ENCODE measurements around the gene MAD1L1.

MAD1L1 gene

GRCh38 chr7:1946025-1946772, 286.5 kb downstream of the MAD1L1 start:
- no peak for DNase-seq

DNA sequence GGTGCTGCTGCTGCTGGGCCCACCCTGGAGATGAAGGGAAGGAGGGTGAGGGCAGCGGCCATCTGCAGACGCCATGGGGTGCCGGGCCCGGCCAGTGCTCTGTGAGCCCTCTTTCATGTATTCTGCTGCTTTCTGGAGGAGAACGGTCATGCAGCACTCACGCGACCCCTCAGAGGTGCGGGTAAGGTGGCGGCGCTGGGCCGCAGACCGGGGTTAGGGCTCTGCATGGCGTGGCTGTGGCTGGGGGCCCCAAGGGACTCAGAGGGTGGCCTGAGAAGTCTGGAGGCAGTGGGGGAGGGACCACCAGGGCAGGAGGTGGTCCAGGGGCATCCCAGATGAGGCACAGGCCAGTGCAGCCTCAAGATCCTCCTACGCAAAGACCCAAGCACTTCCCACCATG, 287.2 kb downstream of the MAD1L1 start:
- no peak for DNase-seq

- no peak for DNase-seq
Observed at GRCh38 chr7:1944619-1945210, 288.0 kb downstream of the MAD1L1 start.

DNA sequence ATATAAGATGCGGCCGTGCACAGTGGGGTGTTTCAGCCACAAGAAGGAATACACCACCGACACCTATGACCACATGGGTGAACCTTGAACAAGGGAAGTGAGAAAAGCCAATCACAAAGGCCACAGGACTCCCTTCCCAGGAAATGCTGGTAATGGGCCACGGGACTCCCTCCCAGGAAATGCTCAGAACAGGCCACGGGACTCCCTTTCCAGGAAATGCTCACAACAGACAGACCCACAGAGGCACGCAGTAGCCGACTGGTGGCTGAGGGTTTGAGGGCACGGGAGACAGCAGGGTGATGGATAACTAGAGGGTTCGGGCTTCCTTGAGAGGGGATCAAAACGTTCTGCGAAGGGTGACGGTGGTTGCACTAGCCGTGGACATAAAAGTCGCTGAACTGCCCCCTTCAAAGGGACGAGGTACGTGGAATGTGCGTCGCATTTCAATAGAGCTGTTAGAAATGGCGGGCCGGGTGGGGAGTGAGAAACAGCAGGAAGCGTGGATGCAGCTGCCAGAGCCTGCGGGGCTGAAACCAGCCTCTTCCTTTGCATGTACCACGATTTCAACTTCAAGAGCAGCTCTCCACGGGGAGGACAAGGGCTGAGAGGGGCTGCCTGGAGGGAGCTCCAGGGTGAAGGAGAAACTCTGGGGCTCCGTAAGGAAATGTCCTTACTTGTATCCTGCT, 288.7 kb downstream of the MAD1L1 start:
- no peak for DNase-seq

DNA sequence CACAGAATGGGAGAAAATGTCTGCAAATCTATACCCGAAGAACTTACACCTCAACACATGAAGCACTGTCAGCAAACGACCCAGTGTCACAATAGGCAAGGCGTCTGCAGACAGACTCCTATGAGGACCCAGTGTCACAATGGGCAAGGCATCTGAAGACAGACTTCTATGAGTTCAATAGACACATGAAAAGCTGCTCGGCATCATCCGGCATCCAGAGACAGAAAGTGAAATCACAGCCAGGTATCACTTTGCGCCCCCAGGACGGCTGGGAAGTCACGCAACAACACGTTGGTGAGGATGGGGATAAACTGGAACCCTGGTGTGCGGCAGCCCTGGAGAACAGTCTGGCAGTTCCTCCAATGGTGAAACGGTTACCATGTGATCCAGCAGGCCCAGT, 289.4 kb downstream of the MAD1L1 start:
- DNase-seq: no peak

- no peak for DNase-seq
Observed at GRCh38 chr7:1942941-1943289, 289.8 kb downstream of the MAD1L1 start.

DNA sequence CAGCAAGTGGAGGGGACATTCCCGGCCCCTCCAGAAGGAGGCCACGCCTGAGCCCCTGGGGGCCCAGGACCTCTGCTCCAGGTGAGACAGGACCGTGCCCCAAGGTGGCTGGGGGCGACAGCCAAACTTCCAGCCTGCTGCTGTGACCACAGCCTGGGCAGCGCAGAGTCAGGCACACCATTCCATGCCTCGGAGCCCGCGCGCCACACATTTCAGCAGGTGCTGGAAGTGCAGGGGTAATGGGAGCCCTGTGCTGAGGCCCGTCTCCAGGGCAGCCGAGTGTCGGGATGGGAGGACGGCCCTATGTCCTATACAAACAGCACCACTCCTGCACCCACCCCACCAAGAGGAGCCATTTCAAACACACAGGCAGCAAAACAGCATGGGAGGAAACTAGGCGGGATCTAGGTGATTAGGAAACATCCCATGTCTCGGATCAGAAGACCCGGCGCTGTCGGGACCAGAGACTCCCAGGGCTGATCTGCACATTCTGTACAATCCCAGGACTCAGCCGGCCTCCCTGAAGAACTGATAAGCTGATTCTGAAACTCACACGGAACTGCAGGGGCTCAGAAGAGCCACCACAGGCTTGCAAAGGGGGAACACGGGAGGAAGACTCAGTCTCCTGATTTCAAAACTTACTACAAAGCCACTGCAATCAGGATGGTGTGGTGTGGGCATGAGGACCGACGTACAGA, 290.4 kb downstream of the MAD1L1 start:
- no peak for DNase-seq

GRCh38 chr7:1941464-1942242, 291.1 kb downstream of the MAD1L1 start:
- no peak for DNase-seq

- DNase-seq: no peak
Observed at GRCh38 chr7:1940863-1941262, 291.9 kb downstream of the MAD1L1 start.

DNA sequence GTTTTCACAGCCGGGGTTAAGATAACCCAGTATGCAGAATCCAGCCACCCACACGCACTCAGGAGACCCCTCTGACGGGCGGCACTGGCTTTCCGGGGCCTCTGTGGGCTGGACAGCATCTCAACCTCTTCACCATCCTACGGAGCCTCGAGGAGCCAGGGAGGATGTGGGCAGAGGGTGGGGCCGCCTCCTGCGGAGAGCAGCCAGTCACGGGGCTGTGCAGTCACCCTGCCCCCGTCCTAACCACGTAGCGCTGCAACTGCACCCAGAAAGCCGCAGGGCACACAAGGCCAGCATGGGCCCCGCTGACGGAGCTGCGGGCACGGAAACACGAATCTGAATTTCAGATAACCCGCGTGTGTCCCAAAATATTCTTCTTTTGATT, 292.4 kb downstream of the MAD1L1 start:
- DNase-seq: peak; percentile 91

- no peak for DNase-seq
Observed at GRCh38 chr7:1939434-1940401, 293.0 kb downstream of the MAD1L1 start.

- peak; percentile 33 for DNase-seq
Observed at GRCh38 chr7:1938788-1939433, 293.8 kb downstream of the MAD1L1 start.

DNA sequence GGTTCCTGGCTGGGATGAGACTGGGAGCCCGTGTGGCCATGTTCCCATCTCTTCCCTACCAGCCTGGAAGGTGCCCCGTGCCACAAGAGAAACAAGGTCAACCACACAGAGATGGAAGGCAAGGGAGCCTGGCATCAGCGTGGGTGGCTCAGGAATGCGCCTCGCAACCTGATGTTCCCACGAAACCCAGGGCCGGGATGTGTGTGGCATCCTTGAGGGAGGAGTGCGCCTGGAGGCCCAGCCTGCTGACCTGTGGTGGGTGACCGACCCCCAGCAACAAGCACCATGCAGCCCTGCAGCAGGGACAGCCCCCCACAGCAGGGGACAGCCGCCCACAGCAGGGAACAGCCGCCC, 295.5 kb downstream of the MAD1L1 start:
- DNase-seq: no peak

GRCh38 chr7:1936531-1937251, 296.1 kb downstream of the MAD1L1 start:
- DNase-seq: no peak

GRCh38 chr7:1936006-1936310, 296.8 kb downstream of the MAD1L1 start:
- no peak for DNase-seq

DNA sequence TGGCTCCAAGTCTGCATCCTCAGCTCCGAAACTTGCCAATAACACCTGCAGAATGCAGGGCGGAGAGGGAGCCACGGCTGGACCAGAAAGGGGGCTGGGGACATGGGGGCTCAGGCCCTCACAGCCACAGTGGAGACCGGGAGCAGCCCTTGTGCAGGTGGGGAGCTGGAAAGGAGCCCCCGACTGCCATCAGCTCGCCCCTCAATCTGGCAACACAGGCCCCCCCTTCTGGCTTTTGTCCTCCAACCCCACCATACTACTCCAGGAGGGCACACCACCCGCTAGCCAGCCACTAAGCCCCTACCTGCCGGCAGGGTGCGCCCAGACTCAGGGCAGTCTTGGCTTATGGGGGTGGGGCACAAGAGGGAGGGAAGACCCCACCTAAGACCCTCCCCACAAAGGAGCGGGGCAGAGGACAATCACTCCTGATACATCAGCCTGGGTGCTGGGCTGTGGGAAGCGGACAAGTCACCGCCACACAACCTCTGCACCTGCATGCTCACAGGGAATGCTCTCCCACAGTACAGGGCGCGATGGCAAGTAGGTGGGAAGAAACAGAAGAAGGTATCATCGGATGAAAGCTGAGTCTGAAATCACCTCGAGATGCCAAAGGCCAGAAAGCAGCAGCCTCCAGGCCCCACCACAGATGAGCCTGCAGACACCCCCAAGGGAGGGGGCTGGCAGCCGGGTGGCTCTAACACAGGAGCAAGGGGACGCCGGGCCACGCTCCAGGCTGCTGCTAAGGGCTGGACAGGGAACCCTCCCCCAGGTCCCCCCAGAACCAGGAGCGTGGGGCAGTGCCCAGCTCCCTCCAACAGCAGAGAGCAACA, 297.4 kb downstream of the MAD1L1 start:
- DNase-seq: no peak

DNA sequence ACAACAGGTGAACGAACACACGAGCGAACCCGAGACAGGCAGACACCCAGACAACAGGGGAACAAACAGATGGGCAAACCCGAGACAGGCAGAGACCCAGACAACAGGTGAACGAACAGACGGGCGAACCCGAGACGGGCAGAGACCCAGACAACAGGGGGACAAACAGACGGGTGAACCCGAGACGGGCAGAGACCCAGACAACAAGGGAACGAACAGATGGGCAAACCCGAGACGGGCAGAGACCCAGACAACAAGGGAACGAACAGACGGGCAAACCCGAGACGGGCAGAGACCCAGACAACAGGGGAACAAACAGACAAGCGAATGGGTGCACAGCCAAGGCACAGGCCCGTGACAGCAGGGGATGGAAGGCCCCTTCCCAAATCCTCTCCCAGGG, 298.0 kb downstream of the MAD1L1 start:
- no peak for DNase-seq

DNA sequence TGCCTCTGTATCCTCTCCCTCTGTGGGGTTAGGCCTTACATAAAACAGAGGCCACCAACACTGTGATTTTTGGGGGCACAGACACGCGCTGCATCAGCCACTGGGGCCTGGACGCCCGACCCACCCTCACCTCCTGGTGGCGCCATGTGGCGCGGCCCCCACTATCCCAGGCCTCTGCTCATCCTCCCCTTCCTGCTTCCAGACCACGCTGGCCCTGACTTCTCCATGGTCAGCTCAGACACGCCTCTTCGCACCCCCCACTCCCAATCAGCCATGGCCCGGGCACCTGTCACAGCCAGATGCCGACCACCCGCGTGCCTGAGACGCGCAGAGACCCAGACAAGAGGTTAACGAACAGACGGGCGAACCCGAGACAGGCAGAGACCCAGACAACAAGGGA, 298.7 kb downstream of the MAD1L1 start:
- DNase-seq: no peak

DNA sequence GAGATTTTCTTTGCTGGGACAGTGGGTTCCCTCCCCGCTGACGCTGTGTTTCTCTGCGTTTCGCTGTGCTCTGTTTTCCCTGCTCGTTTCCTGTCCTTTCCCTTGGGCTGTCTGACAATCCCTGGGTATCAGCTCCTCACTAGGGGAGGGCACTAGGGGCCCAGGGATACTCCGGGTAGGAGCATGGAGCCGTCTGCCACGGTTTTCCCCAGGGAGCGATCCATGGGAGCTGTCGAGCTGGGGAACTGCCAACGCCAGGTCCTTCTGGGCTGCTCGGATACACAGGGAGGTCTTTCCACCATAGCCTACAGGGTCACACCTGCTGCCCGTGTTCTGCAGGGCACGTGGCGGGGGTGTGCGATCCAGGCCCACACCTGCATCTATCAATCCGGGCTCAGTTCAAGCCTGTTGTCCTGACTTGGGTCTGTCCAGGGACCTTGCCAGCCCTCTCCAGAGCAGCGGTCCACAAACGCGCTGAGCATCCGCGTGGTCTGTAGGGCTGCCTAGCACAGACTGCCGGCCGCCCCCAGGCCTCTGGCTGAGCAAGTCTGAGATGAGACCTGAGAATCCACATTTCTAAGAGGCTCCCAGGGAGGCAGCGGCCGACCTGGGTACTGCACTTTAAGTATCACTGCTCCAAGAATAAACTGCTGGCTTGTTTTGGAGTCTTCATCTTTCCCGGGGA, 299.5 kb downstream of the MAD1L1 start:
- DNase-seq: no peak

Measured in activated gamma-delta T cell treated with Interleukin-2 at 50 U/mL for 16 hours (primary cell).